Astrocyte (in vitro differentiated cells and primary cell): ENCODE data around the gene ELP4. TPM values are rescaled to one million over a fixed set of nuclear protein-coding genes. Genes with fewer than 3 reads are reported as not detected.

Source experiments
- DNase-seq: peaks from one replicate; pipeline ENCODE4 v3.0.0-alpha.2; 2010; ENCODE audit warnings: low read depth
- FAIRE-seq: peaks from 2 replicates; lab custom pipeline; 2011; peaks lifted over from hg19 to GRCh38; lab: Jason Lieb, UNC
- H2AFZ ChIP-seq: 2 replicates; pipeline ENCODE4 v1.6.0; 2012; ENCODE audit warnings: low read depth, low read length, inconsistent platforms
- H3K27ac ChIP-seq: 2 replicates; pipeline ENCODE4 v1.5.1; 2011; ENCODE audit warnings: low read depth, low read length, inconsistent platforms
- H3K27me3 ChIP-seq: 2 replicates; pipeline ENCODE4 v1.6.0; 2011; ENCODE audit warnings: low read length, inconsistent platforms; ENCODE audit not compliant: insufficient read depth
- H3K36me3 ChIP-seq: 2 replicates; pipeline ENCODE4 v1.5.1; 2011; ENCODE audit warnings: low read length, inconsistent platforms; ENCODE audit not compliant: insufficient read depth
- H3K4me1 ChIP-seq: 2 replicates; pipeline ENCODE4 v1.5.1; 2011; ENCODE audit warnings: low read length, inconsistent platforms; ENCODE audit not compliant: insufficient read depth
- H3K4me2 ChIP-seq: 2 replicates; pipeline ENCODE4 v1.6.0; 2012; ENCODE audit warnings: low read length, inconsistent platforms
- H3K4me3 ChIP-seq: 2 replicates; pipeline ENCODE4 v1.5.1; 2011; ENCODE audit warnings: low read depth, mild to moderate bottlenecking, low read length, inconsistent platforms; ENCODE audit not compliant: insufficient read depth
- H3K79me2 ChIP-seq: 2 replicates; pipeline ENCODE4 v1.6.0; 2012; ENCODE audit warnings: mild to moderate bottlenecking, low read length, inconsistent platforms; ENCODE audit not compliant: insufficient read depth
- H3K9ac ChIP-seq: 2 replicates; pipeline ENCODE4 v1.6.0; 2012; ENCODE audit warnings: mild to moderate bottlenecking, low read length, inconsistent platforms
- H3K9me3 ChIP-seq: 2 replicates; pipeline ENCODE4 v1.5.1; 2012; ENCODE audit warnings: low read depth, mild to moderate bottlenecking, low read length, inconsistent platforms; ENCODE audit not compliant: insufficient read depth
- H4K20me1 ChIP-seq: 2 replicates; pipeline ENCODE4 v1.6.0; 2012; ENCODE audit warnings: low read length, inconsistent platforms; ENCODE audit not compliant: insufficient read depth
- H3K27ac Mint-ChIP-seq: one replicate; pipeline ENCODE4 v1.8.0; 2021; ENCODE audit warnings: mild to moderate bottlenecking, mixed read lengths; ENCODE audit not compliant: unreplicated experiment
- H3K27me3 Mint-ChIP-seq: one replicate; pipeline ENCODE4 v1.8.0; 2021; ENCODE audit warnings: low read depth, mixed read lengths; ENCODE audit not compliant: unreplicated experiment
- H3K36me3 Mint-ChIP-seq: one replicate; pipeline ENCODE4 v1.8.0; 2021; ENCODE audit warnings: low read depth, mixed read lengths; ENCODE audit not compliant: unreplicated experiment
- H3K4me1 Mint-ChIP-seq: one replicate; pipeline ENCODE4 v1.8.0; 2021; ENCODE audit warnings: low read depth, mixed read lengths; ENCODE audit not compliant: unreplicated experiment
- H3K4me3 Mint-ChIP-seq: one replicate; pipeline ENCODE4 v1.8.0; 2021; ENCODE audit warnings: mild to moderate bottlenecking, moderate library complexity, mixed read lengths; ENCODE audit not compliant: unreplicated experiment
- H3K9me3 Mint-ChIP-seq: one replicate; pipeline ENCODE4 v1.8.0; 2021; ENCODE audit warnings: mild to moderate bottlenecking, mixed read lengths; ENCODE audit not compliant: unreplicated experiment
- EZH2 ChIP-seq: IDR thresholded peaks from 2 replicates; pipeline ENCODE4 v1.6.1; 2012; ENCODE audit warnings: mild to moderate bottlenecking, low read length, inconsistent platforms; ENCODE audit not compliant: insufficient read depth
- total RNA-seq: library from RNA; stranded (reverse); gene quantifications from 2 replicates; pipeline ENCODE4 v1.2.1, GENCODE V29; 2021
- TF ChIP-seq, protein P1 (sequence below): IDR thresholded peaks from 2 replicates; pipeline ENCODE4 v1.5.1; 2011; ENCODE audit warnings: low read depth, mild to moderate bottlenecking, inconsistent platforms, low read length, moderate library complexity; ENCODE audit not compliant: insufficient read depth

The ELP4 gene
- total RNA-seq, 1 donor from 2014 or later = 12.9 TPM

DNA sequence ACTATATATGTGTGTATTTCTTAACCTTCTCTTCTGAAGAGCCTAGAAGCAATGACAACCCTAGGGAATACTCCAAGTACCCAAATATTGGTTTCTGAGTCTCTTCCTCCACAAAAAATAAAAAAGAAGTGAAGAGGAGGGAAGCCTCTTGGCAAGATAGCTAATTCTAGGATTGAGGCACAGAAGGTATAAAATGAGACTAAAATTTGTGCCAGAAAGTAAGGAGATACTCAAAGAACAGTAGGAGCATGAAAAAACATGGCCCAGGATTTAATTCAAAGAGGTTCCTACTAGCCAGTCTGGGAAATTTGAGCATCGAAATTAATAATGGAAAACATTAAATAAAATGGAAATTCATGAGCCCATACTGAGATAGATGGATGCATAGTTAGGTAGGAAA, 189.5 kb downstream of the ELP4 start:
- no peak for FAIRE-seq
- no peaks in the 10 kb centered on the region for H3K79me2 ChIP-seq
- H3K36me3 Mint-ChIP-seq = no peaks in the 10 kb centered on the region

DNA sequence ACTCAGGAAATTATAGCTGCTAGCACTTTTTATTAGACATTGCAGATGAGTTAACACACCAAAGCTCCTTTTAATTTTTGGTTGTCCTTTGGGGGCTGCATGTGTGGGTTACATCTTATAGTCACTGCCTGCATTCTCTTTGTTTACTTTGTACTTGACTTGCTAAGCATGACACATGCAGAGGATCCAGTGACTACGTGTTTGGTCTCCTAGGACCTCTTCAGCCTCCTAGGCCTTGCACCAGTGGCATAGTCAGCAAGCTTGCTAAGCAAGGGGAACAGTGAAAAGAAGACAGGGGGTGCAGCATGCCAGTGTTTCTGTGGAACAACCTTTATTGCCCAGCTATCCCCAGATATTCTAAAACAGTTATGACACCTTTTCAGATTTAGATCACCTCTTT, 193.4 kb downstream of the ELP4 start:
- FAIRE-seq (no peak), DNase-seq (peak; percentile 23)
- no peaks in the 10 kb centered on the region for H3K36me3 ChIP-seq
- no peak overlapping the region for H3K9ac ChIP-seq
- no peak overlapping the region for H3K4me3 Mint-ChIP-seq
- no peak overlapping the region for H3K4me3 ChIP-seq
- H3K4me2 ChIP-seq = no peak overlapping the region
- H3K9me3 ChIP-seq = no peaks in the 10 kb centered on the region
- H3K27ac ChIP-seq = no peak overlapping the region
- H3K4me1 ChIP-seq = no peaks in the 10 kb centered on the region
- H3K27ac Mint-ChIP-seq = no peak overlapping the region
- H3K27me3 Mint-ChIP-seq = no peaks in the 10 kb centered on the region
- no peaks in the 10 kb centered on the region for H3K36me3 Mint-ChIP-seq
- H4K20me1 ChIP-seq = no peaks in the 10 kb centered on the region
- no peaks in the 10 kb centered on the region for H3K79me2 ChIP-seq
- TF ChIP-seq, protein P1, sequence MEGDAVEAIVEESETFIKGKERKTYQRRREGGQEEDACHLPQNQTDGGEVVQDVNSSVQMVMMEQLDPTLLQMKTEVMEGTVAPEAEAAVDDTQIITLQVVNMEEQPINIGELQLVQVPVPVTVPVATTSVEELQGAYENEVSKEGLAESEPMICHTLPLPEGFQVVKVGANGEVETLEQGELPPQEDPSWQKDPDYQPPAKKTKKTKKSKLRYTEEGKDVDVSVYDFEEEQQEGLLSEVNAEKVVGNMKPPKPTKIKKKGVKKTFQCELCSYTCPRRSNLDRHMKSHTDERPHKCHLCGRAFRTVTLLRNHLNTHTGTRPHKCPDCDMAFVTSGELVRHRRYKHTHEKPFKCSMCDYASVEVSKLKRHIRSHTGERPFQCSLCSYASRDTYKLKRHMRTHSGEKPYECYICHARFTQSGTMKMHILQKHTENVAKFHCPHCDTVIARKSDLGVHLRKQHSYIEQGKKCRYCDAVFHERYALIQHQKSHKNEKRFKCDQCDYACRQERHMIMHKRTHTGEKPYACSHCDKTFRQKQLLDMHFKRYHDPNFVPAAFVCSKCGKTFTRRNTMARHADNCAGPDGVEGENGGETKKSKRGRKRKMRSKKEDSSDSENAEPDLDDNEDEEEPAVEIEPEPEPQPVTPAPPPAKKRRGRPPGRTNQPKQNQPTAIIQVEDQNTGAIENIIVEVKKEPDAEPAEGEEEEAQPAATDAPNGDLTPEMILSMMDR = no peak
- no peak for TF ChIP-seq EZH2
- no peak overlapping the region for H2AFZ ChIP-seq
- no peaks in the 10 kb centered on the region for H3K27me3 ChIP-seq
- no peaks in the 10 kb centered on the region for H3K4me1 Mint-ChIP-seq
- peaks cover under 1% of the 10 kb centered on the region for H3K9me3 Mint-ChIP-seq

More for the DNA sequence above, 189.5 kb downstream of the ELP4 start:
- Mint-ChIP-seq H3K4me1 (peaks cover 1% of the 10 kb centered on the region), H3K9me3 (no peaks in the 10 kb centered on the region), H3K27me3 (no peaks in the 10 kb centered on the region), H3K27ac (no peak overlapping the region), H3K4me3 (no peak overlapping the region)
- Histone ChIP-seq H3K4me2 (no peak overlapping the region), H3K36me3 (no peaks in the 10 kb centered on the region), H3K4me3 (no peak overlapping the region), H3K9ac (no peak overlapping the region), H3K27ac (no peak overlapping the region), H2AFZ (no peak overlapping the region), H3K4me1 (no peaks in the 10 kb centered on the region), H3K9me3 (no peaks in the 10 kb centered on the region), H4K20me1 (no peaks in the 10 kb centered on the region), H3K27me3 (no peaks in the 10 kb centered on the region)
- DNase-seq = no peak
- no peak for TF ChIP-seq EZH2
- TF ChIP-seq, protein P1 = no peak

DNA sequence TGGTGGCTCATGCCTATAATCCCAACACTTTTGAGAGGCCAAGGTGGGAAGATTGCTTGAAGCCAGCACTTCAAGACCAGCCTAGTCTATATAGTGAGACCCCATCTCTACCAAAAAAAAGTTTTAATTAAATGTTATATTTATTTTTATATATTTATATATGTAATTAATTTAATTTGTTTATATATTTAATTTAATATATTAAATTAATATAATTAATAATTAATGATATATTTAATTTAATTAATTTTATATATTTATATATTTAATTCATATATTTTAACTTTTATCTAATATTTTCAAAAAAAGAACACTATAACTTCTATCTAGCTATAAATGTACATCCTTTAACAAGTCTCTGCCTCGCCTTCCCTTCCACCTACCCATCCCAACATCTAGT, 196.8 kb downstream of the ELP4 start:
- H2AFZ ChIP-seq = no peak overlapping the region
- Mint-ChIP-seq H3K27ac (no peak overlapping the region), H3K36me3 (no peaks in the 10 kb centered on the region), H3K27me3 (no peaks in the 10 kb centered on the region), H3K9me3 (peaks cover 2% of the 10 kb centered on the region), H3K4me1 (no peaks in the 10 kb centered on the region), H3K4me3 (no peak overlapping the region)
- no peaks in the 10 kb centered on the region for H4K20me1 ChIP-seq
- DNase-seq = no peak
- H3K79me2 ChIP-seq = no peaks in the 10 kb centered on the region
- no peak overlapping the region for H3K4me2 ChIP-seq
- no peak overlapping the region for H3K9ac ChIP-seq
- no peaks in the 10 kb centered on the region for H3K9me3 ChIP-seq
- no peak overlapping the region for H3K4me3 ChIP-seq
- no peaks in the 10 kb centered on the region for H3K4me1 ChIP-seq
- H3K27ac ChIP-seq = no peak overlapping the region
- TF ChIP-seq, protein P1 = no peak
- TF ChIP-seq EZH2 = no peak
- FAIRE-seq = no peak
- H3K36me3 ChIP-seq = no peaks in the 10 kb centered on the region
- H3K27me3 ChIP-seq = no peaks in the 10 kb centered on the region
